OCI-LY7 (cell line): Measurements from ENCODE around the gene ASCL5. TPM values are rescaled to one million over a fixed set of nuclear protein-coding genes. Genes with fewer than 3 reads are reported as not detected.

Source experiments
- BruUV-seq: library from RNA; stranded (reverse); fragments of 400-500 nt; replicated peaks from 2 replicates; lab custom pipeline; 2021; lab: Mats Ljungman, UMichigan
- CTCF ChIA-PET: fragments of 300-600 bp; sonication (Branson Sonifier 250); formaldehyde crosslinking; loops from one replicate; lab custom pipeline; 2022; ENCODE audit warnings: antibody characterized with exemption; ENCODE audit not compliant: unreplicated experiment; lab: Charles Lee
- POLR2A ChIA-PET: fragments of 300-600 bp; sonication (Branson Sonifier 250); formaldehyde crosslinking; loops from one replicate; lab custom pipeline; 2022; ENCODE audit warnings: antibody characterized with exemption; lab: Charles Lee
- DNase-seq: peaks from one replicate; pipeline ENCODE4 v3.0.0-alpha.2; 2015; ENCODE audit warnings: low spot score
- H2AFZ ChIP-seq: fragments of 200-600 bp; sonication (generic), shearing (Covaris generic); 2 replicates; pipeline ENCODE4 v1.6.1; 2014; ENCODE audit warnings: mild to moderate bottlenecking, antibody characterized with exemption, low read length, moderate library complexity
- H3K27ac ChIP-seq: fragments of 200-600 bp; sonication (generic); 2 replicates; pipeline ENCODE4 v1.5.1; 2014; ENCODE audit warnings: mixed run types, low read depth, mild to moderate bottlenecking, moderate library complexity, low read length, inconsistent platforms; ENCODE audit not compliant: poor library complexity, severe bottlenecking
- H3K36me3 ChIP-seq: fragments of 200-600 bp; sonication (generic); 2 replicates; pipeline ENCODE4 v1.6.1; 2014; ENCODE audit warnings: mild to moderate bottlenecking, antibody characterized with exemption, low read length, moderate library complexity, mixed read lengths; ENCODE audit not compliant: insufficient read depth
- H3K4me1 ChIP-seq: fragments of 200-600 bp; sonication (generic); 2 replicates; pipeline ENCODE4 v1.5.1; 2014; ENCODE audit warnings: mild to moderate bottlenecking, low read length; ENCODE audit not compliant: insufficient read depth, poor library complexity, severe bottlenecking
- H3K4me2 ChIP-seq: fragments of 200-600 bp; sonication (generic); 2 replicates; pipeline ENCODE4 v1.6.1; 2014; ENCODE audit warnings: mild to moderate bottlenecking, low read length
- H3K4me3 ChIP-seq: fragments of 200-600 bp; sonication (generic); 2 replicates; pipeline ENCODE4 v1.5.1; 2014; ENCODE audit warnings: mild to moderate bottlenecking, low read depth, low read length; ENCODE audit not compliant: poor library complexity, severe bottlenecking
- H3K79me2 ChIP-seq: fragments of 200-600 bp; sonication (generic); 2 replicates; pipeline ENCODE4 v1.6.1; 2016; ENCODE audit warnings: low read depth, mild to moderate bottlenecking, low read length, moderate library complexity, mixed read lengths; ENCODE audit not compliant: insufficient read depth
- H3K9me2 ChIP-seq: fragments of 200-600 bp; sonication (generic); 2 replicates; pipeline ENCODE4 v1.6.1; 2016; ENCODE audit warnings: mild to moderate bottlenecking, low read length, mixed read lengths; ENCODE audit not compliant: insufficient read depth
- H3K9me3 ChIP-seq: fragments of 200-600 bp; sonication (generic); 2 replicates; pipeline ENCODE4 v1.6.1; 2014; ENCODE audit warnings: mild to moderate bottlenecking, mixed run types, low read length, mixed read lengths
- H4K20me1 ChIP-seq: fragments of 200-600 bp; sonication (generic); 2 replicates; pipeline ENCODE4 v1.6.1; 2014; ENCODE audit warnings: mild to moderate bottlenecking, antibody characterized with exemption, low read length, moderate library complexity, mixed read lengths; ENCODE audit not compliant: insufficient read depth
- EZH2phosphoT487 ChIP-seq: fragments of 200-600 bp; sonication (generic); IDR thresholded peaks from 2 replicates; pipeline ENCODE4 v1.6.1; 2018; ENCODE audit warnings: low read depth, borderline replicate concordance, mild to moderate bottlenecking, mixed run types, antibody characterized with exemption, low read length, moderate library complexity, mixed read lengths
- intact Hi-C: fragments of 100-400 bp; cut with micrococcal nuclease; formaldehyde crosslinking; loops from one replicate; pipeline ENCODE4 v1.10.0; 2022; ENCODE audit not compliant: unreplicated experiment
- total RNA-seq, 2 experiments: library from RNA; depleted of rRNA in 1 of 2; stranded (reverse); fragments of >200 nt in 1 of 2; shearing (Covaris generic) in 1 of 2; gene quantifications; 2 replicates each; pipeline ENCODE4 v1.2.3, GENCODE V29; 2014 to 2022
- TF ChIP-seq, protein P1 (sequence below): fragments of 200-600 bp; sonication (generic); conservative IDR thresholded peaks from 2 replicates; pipeline ENCODE4 v1.5.1; 2014; ENCODE audit warnings: mild to moderate bottlenecking, antibody characterized with exemption, low read length, moderate library complexity, mixed read lengths

The ASCL5 gene
- total RNA-seq, 2 experiments from 2014 or later = not detected

DNA sequence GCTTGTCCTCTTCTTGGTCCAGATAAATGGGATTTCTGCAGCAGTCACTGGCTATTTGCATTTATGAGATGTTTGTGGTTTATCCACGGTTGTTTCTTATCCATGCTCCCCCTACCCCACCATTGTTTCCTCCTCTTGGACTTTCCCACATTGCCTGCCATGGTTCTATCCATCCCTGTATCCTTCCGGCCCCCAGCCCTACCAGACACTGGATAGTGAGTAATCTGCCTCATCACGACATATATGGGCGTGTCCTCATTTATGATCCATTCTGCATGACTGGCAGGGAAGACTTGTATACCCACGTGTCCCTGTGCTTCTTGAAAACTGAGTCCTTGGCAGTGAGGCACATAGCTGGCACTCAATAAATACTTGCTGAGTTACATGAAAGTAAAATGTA, 54.8 kb downstream of the ASCL5 start:
- Histone ChIP-seq H3K4me1 (no peaks in the 10 kb centered on the region), H3K36me3 (no peaks in the 10 kb centered on the region), H2AFZ (no peak overlapping the region), H3K4me2 (no peak overlapping the region), H3K27ac (no peak overlapping the region), H3K9me3 (no peaks in the 10 kb centered on the region), H3K79me2 (no peaks in the 10 kb centered on the region), H4K20me1 (no peaks in the 10 kb centered on the region), H3K4me3 (no peak overlapping the region), H3K9me2 (no peaks in the 10 kb centered on the region)
- DNase-seq = no peak
- ChIA-PET CTCF (no interaction called here), POLR2A (interaction anchor here (0.6 to 1.0 kb wide), 3 partner anchors 8 to 750 kb away, joined by 3 read pairs; no protein-coding TSS in a partner anchor)
- no TSS peak for BruUV-seq
- no peak for TF ChIP-seq EZH2phosphoT487
- TF ChIP-seq, protein P1, sequence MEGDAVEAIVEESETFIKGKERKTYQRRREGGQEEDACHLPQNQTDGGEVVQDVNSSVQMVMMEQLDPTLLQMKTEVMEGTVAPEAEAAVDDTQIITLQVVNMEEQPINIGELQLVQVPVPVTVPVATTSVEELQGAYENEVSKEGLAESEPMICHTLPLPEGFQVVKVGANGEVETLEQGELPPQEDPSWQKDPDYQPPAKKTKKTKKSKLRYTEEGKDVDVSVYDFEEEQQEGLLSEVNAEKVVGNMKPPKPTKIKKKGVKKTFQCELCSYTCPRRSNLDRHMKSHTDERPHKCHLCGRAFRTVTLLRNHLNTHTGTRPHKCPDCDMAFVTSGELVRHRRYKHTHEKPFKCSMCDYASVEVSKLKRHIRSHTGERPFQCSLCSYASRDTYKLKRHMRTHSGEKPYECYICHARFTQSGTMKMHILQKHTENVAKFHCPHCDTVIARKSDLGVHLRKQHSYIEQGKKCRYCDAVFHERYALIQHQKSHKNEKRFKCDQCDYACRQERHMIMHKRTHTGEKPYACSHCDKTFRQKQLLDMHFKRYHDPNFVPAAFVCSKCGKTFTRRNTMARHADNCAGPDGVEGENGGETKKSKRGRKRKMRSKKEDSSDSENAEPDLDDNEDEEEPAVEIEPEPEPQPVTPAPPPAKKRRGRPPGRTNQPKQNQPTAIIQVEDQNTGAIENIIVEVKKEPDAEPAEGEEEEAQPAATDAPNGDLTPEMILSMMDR = no peak
- intact Hi-C loops = no loop called here

DNA sequence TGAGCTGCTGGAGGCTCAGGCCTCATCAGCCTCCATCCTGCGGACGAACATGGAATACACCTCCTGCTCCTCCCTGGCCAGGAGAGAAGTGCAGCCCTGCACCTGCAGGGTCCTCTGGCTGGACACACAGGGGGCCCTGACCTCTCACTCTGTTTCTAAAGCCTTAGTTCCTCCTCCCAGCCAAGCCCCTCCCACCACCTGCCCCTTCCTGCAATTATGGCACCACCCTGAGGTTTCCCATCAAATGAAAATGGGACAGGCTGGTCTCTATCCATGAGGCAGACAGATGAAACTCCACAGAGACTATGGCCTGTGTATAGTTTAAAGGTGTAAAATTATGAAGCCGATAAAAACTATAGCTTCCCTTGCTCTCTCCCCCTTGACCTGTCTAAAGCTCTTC, 57.3 kb downstream of the ASCL5 start:
- no peaks in the 10 kb centered on the region for H3K9me2 ChIP-seq

DNA sequence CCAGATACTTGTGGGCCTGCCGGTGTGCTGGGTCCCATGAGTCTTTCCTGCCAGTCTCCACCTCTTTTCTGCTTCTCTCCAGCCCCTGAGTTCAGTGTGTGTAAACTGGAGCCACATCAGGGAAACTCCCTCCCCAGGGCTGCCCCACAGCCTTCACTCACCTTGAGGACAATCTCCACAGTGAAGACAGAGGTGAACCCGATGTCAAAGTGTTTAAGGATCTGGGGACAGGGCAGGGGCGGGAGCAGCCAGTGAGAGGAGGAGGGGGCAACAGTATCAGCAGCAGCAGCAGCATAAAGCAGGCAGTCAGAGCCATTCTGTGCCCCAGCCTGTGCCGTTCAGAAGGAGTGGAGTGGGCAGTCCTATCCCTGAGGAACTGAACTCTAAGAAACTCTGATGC, 58.0 kb downstream of the ASCL5 start:
- TF ChIP-seq, protein P1 = no peak
- TF ChIP-seq EZH2phosphoT487 = no peak
- Histone ChIP-seq H3K27ac (no peak overlapping the region), H3K79me2 (no peaks in the 10 kb centered on the region), H3K9me2 (no peaks in the 10 kb centered on the region), H3K9me3 (no peaks in the 10 kb centered on the region), H3K4me1 (no peaks in the 10 kb centered on the region), H4K20me1 (no peaks in the 10 kb centered on the region), H3K4me2 (no peak overlapping the region), H3K36me3 (no peaks in the 10 kb centered on the region), H2AFZ (no peak overlapping the region), H3K4me3 (no peak overlapping the region)
- intact Hi-C loops = no loop called here
- no peak for DNase-seq
- ChIA-PET POLR2A (no interaction called here), CTCF (no interaction called here)
- BruUV-seq = no TSS peak

More for the DNA sequence above, 57.3 kb downstream of the ASCL5 start:
- no peak for DNase-seq
- no peak overlapping the region for H3K4me3 ChIP-seq
- no peaks in the 10 kb centered on the region for H3K36me3 ChIP-seq
- POLR2A ChIA-PET = interaction anchor here (0.5 kb wide), 1 partner anchor 243 kb away, joined by 4 read pairs; no protein-coding TSS in a partner anchor
- intact Hi-C loops = no loop called here
- no peak overlapping the region for H3K27ac ChIP-seq
- H3K79me2 ChIP-seq = no peaks in the 10 kb centered on the region
- CTCF ChIA-PET = no interaction called here
- H2AFZ ChIP-seq = no peak overlapping the region
- H3K4me2 ChIP-seq = no peak overlapping the region
- TF ChIP-seq, protein P1 = no peak
- TF ChIP-seq EZH2phosphoT487 = no peak
- H3K9me3 ChIP-seq = no peaks in the 10 kb centered on the region
- no peaks in the 10 kb centered on the region for H3K4me1 ChIP-seq
- no peaks in the 10 kb centered on the region for H4K20me1 ChIP-seq
- no TSS peak for BruUV-seq
